T-helper 9 cell (primary cell): ENCODE measurements around the gene SIRPA.

Experiments used
- DNase-seq: peaks from one replicate; pipeline ENCODE4 v3.0.0-alpha.2; 2020
- total RNA-seq, 2 donors: gene quantifications; one replicate each; lab custom pipeline; 2026; lab: John Stamatoyannopoulos, UW

Gene SIRPA
- total RNA-seq = 0 to 0.24 reads per million in 2 donors

DNA sequence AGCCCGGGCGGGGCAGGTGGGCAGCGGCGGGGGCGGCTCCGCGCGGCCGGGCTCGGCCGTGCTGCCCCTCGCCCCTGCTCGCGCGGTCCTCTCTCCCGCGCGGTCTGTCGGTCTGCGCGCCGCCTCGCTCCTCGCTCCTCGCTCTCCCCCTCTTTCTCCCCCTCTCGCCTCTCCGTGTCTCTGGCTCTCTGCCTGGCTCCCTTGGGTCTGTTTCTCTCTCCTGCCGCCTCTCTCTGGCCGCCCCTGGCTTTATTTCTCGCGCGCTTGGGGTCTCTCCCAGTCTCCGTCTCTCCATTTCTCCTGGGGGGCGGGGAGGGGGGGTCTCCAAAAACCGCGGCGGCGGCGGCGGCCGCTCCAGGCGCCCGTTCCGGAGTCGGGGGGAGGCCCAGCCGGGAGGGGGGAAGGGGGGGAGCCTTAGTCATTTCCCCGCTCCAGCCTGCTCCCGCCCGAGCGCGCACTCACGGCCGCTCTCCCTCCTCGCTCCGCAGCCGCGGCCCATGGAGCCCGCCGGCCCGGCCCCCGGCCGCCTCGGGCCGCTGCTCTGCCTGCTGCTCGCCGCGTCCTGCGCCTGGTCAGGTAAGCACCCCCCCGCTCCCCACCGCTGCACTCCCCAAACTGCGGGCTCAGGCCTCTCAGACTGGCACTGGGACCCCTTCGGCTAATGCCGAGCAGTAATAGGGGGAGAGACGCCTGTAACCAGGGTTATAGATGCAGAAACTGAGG is at the start of gene SIRPA:
Gene SIRPA (plus strand): TSS at position 457 of the 723 bp plus-strand sequence. CDS start 41 bp downstream, at position 498.
- DNase-seq = no peak

DNA sequence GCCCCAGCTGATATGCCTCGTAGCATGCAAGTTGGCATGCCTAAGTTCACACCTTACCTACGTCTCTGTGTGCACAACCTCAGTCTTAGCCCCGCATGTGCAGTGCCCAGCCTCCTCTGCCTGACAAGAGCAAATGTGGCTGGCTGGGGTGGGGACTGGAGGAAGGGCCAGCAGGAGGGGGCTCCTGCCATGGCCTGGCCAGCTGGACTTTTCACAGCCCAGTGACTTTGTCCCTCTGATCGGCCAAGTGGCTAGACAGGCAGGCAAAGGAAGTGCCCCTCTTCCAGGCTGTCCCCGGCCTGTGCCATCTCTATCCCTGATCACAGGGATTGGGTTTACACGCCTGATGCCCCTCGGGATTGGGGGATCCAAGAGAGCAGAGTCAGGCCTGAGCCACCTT is 49.5 kb upstream of the SIRPA start:
- no peak for DNase-seq

DNA sequence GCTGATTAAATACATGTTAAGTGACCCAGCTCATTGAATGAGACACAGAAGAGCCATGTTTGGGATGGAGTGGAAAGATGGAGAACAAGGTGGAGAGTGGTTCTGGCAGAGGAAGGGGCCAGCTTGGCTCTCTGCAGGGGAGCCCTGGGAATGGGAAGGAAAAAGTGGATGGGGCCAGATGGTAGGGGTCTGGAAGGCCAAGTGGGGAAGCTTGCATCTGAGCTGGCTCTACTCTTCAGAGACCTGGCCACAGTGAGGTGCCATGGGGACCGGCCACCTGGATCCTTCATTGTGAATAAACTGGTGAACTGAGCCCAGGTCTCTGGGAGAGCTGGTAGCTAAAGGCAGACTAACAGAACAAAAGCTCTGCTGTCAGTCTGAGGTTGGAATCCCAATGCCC is 48.9 kb upstream of the SIRPA start:
- DNase-seq = no peak

DNA sequence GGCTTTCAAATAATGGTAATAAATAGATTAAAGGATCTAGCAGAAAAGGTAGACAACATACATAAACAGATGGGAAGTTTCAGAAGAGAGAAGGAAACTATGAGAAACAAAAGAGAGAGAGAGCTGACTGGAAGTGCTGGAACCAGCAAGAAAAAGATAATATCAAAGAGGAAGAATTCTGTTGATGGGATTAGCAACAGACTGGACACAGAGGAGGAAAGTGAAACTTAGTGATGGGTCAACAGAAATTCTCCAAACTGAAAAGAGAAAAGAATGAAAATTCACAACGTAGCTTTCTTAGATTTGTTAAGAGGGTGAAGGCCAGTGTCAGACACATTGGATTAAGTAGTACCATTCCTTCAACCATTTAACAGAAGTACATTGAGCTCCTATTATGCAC is 48.3 kb upstream of the SIRPA start:
- DNase-seq = no peak

DNA sequence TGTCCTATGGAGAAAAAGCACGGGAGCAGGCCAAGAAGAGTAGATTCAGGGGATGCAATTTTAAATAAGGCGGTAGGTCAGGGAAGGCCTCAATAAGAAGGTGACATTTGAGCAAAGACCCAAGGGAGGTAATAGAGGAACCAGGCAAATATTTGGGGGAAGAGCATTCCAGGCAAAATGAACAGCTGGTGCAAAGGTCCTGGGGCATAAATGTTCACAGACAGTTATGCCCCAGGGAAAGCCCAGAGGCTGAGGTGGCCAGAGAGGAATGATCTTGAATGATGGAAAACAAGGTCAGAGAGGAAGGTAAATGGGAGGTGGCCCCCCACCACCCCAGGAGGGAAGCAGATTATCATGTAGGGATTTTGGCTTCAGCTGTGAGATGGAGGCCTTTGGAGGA is 47.4 kb upstream of the SIRPA start:
- DNase-seq = no peak

DNA sequence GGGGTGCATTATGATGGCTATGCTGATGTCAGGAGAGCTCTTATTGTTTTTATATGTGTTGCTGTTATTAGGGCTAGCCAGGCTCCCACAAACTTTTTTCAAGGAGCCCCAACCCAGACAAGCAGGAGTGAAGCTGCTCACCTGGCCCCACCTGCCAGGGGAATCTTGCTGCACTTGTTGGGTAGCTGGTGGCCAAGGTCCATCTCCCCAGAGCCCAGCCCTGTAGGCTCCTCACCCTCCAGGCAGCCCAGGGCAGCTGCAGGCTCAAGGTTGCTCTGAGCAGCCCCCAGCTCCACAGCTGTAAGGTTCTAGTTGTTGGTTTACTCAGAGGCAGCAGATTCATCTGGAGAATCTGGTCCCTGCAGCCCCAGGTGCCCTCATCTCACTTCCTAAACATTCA is 46.8 kb upstream of the SIRPA start:
- no peak for DNase-seq

DNA sequence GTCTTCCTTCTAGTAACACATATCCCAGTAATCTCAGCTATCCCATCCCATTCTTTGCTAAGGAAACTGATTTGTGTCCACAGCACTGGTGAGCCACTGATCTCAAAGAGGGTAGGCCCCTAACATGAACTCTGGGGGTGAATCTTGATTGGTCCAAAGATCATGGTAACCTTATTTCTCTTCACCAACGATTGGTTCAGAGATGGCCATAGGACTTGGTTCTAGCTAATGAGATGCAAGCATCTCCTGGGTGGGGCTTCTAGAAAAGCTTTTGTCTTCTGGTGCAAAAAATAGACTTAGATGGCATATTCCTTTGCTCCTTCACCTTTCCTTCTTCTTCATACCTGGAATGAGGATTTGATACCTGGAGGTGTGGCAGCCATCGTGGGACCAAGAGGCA is 43.8 kb upstream of the SIRPA start:
- no peak for DNase-seq

DNA sequence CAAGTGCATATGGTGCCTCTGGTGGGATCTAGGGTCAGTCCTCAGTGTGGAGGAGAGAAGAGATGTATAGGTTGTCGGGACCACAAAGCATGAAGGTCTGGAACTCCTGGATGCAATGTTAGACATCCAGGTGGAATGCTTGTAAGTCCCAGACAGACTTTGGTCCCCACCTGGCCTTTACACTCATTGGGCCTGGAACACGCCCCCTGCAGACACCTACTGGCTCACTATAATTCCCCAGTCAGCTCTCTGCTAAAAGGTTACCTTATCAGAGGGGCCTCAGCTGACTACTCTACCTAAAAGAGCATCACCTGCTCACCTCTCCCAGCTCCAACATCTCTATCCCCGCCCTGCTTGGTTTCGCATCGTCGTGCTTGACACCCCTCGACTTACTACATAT is 41.7 kb upstream of the SIRPA start:
- DNase-seq = no peak

DNA sequence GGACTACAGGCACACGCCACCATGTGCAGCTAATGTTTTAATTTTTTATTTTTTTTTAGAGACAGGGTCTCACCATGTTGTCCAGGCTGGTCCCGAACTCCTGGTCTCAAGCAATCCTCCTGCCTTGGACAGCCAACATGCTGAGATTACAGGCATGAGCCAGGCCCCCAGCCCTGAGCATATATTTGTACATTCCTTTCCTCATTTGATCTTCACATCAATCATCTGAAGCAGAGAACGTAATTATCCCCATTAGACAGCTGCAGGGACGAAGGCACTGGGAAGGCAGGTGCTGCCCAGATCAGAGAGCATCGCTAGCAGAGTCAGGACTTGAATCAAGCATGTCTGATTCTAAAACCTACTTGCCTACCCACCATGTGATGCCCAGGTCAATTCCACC is 41.0 kb upstream of the SIRPA start:
- no peak for DNase-seq

DNA sequence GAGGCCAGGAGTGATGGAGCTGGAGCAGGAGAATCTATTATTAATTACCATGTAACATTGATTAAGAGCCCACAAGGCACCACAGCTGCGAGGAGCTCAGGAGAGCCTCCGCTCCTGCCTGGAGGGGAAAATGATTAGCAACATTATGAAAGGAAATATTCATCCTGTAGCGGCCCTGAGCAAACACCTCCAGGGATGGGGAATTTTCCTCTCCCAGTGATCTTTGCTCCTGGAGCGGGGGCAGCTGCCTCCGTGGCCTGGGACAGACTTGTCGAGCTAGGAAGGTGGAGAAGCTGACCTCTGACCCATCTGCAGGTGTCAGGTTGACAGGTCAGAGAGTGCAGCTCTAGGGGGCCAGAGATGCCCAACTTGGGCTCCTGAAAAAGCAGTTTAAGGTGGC is 40.1 kb upstream of the SIRPA start:
- DNase-seq = no peak

DNA sequence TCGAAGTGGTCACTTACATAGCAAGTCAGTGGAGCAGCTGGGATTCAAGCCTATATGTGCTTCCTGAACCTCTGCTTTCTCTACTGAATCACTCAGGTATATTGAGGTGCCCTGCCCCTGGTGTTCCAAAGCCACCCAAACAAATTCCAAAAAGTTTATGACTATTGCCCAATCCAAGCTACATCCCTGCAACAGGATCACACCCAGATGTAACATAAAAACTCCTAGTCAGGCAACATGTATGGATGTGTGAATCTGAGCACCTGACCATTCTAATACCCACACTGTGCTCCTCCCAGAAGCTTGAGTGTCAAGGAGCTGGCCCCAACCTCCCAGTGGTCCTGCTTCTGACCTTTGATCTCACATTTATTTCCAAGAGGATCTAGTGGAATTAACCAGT is 39.5 kb upstream of the SIRPA start:
- DNase-seq = no peak

DNA sequence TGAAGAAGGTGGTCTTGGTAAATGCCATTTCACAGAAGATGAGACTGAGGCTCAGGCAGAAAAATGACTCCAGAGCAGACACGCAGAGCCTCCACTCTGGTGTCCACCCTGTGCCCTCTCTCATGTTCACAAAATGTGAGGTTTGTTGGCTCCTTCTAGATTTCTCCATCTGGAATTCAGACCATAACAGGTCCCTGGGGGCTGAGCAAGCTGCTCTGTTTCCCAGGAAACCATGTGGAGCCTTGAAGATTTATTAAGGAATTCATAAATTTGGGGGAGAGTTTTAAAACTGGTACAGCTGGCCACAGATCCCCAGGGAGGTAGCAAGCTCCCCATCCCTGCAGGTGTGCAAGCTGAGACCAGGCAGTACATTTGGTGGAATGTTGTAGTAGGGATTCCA is 38.8 kb upstream of the SIRPA start:
- DNase-seq = no peak

DNA sequence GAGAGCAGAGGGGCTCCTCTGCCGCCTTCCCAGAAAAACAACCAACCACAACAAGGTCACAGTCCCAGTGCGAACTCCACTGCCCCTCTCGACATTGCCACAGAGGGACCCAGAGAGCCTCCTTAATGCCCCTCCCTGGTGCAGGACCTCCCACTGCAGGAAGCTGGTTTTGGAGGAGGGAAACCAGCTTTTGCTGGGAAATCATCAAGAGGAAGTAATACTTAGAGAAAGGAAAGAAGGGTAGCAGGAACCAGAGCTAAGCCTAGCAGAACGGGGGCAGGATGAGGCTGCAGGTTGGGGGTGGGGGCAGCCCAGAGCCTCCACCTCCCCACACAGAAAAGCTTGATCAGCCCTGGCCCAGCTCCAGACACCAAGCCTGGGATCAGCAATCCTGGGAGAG is 37.7 kb upstream of the SIRPA start:
- no peak for DNase-seq

DNA sequence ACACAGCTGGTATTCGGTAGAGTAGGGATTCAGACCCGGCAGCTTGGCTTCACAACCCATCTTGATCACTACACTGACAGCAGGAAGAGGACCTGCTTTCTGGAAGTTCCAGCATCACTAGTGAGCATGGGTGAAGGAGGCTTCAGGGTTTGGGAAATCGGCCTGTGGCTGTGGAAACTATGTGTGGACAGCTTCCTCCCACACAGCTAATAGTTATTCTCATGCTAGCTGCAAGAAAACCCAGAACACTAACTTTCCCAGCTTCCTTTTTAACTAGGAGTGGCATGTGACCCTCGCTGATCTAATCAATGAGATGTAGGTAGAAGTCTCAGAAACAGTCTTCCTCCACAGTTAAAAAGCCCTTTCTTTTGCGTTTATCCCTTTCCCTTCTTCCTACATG is 36.3 kb upstream of the SIRPA start:
- DNase-seq = no peak

DNA sequence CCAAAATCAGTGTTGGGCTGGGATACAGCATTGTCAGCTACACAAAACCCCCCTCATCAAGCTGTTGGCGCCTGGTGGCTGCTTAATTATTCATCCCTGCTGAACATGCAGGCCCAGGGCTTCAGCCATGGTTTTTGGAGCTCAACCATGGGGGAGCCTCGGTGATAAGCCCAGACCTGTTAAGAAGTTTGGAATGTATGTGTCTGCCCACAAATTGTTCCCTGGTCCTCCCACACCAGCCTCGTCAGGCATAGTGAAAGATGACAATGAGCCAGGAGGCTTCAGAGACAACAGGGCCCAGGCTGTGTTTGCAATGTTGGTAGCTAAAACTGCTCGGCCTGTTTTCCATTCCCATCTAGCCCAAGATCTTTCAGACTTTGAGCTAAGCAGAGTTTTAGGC is 34.8 kb upstream of the SIRPA start:
- DNase-seq = no peak

DNA sequence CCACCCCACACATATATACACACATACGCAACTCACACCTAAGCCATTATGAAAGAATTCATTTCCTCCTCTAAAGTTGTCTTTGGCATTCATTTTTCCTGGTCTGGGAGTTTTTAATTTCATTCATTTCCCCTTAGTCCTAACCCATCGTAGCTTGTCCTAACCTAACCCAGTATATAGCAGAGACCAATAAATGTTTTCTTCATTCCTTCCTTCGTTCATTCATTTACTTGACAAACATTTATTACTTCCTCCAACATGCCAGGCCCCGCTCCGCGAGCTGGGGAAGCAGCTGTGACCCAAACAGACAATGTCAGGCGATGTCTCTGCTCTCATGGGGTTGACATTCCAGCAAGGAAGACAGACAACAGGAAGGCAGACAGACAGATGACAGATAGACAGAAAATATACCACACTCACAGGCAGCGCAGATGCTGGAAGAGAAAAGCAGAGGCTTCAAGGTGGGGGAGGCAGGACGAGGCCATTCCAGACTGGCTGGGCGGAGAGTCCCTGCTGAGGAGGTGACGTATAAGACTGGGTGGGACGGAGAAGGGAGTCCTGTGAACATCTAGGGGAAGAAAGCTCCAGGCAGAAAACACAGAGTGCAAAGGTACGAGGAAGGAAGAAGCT is 33.7 kb upstream of the SIRPA start:
- no peak for DNase-seq

DNA sequence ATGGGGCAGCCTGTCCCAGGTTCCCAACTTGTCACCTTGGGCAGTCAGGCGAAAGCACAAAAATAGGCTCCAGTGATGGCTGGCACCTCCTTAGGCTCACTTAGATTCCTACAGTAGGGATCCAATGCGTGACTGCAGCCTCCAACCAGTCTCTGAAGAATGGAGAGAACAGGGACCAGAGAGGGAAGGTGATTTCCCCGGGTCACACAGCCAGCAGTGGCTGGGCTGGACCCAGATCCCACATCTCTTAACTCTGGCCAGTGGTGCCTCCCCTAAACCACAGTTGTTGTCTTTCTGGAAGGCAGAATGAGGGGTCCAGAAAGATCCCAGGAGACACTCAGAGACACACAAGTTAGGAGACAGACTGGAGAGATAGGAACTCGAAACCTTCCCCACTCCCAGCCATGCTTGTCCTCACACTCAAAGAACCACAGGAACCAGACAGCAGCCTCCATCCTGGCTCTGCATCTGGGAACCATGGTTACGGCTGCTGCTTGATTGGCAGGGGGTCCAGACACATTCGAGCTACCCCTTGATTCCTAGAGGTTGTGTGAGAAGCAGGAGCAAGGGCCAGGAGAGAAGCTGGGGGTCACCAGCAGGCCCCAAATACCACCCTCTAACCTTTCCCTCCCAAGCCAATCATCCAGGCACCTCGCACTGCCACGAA is 33.1 kb upstream of the SIRPA start:
- no peak for DNase-seq

DNA sequence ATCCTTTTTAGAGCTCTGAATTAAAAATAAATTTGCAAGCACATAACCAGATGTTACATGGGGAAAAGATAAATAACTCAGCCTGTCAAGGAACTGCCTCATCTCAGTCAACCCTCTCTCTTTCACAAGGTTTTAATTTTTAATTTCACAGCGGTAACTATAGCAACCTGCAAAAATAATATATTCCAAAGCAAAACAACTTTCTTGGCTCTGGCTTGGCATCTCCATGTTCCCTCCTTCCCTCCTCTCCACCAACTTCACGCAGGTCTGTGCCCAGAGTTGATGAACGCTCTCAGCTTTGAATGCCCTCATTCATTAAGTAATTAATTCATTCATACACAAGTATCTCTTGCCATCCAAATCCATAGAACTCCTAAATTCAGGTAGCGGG is 32.5 kb upstream of the SIRPA start:
- DNase-seq = no peak

DNA sequence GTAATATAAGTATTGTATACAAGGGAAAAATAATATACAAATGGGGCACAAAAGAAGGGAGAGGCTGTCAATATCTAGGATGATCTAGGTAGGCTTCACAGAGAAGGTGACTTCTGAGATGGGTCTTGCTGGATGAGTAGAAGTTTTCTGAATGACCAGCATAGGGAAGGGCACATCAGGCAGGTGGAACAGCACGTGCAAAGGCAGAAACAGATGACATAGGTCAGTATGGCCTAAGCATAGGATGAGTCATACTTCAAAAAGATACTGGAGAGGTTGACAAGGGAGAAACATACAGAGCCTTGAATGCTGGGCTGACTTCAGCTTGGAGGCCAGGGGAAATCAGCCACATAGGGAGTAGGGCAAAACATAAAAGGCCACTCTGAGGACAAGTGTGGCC is 31.9 kb upstream of the SIRPA start:
- no peak for DNase-seq

DNA sequence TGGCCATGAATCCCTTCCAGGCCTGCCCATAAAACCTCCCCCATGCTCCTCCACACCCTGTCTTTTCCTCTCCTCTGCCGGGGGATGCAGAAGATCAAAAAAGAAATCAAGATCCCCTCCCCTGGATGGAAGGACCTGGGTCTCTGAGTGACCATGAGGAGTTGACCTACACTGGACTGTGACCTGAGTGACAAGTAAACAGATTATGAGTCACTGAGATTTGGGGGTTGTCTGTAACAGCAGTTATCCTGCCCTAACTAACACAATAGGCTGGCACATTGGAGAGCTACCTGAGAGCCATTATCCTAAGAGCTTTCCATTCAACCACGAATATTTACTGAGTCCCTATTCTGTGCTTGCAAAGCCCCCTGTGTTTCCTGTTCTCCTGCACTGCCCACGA is 28.4 kb upstream of the SIRPA start:
- DNase-seq = no peak

DNA sequence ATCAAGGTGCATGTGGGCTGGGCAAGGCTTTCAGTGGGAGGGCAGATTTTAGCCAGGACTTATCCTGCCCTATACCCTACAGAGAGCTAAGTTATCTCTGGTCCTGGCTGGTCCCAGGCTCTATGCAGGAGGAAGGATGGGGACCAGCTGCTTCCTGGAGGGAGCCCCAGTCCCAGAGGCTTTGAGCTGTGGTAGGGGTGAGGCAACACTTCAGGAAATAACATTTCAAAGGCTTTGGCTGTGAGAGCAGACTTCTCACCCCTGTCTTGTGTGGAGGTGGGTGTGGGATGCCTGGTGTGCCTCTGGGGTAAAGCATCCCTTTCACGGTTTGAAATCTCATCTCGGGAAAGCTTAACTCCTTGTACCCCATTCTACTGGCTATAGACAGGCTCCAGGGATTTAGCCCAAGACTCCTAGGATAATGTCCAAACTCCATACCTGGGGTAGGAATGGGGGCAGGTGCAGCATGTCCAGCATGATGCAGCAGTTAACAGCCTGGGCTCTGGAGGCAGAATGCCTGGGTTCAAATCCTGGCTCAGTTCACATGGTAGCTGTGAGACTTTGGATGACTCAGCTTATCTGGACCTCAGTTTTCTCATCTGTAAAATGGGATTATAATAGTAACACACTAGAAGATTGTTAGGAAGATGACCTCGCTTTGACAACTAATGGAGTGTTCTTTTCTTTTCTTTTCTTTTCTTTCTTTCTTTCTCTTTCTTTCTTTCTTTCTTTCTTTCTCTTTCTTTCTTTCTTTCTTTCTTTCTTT is 27.5 kb upstream of the SIRPA start:
- DNase-seq = no peak

DNA sequence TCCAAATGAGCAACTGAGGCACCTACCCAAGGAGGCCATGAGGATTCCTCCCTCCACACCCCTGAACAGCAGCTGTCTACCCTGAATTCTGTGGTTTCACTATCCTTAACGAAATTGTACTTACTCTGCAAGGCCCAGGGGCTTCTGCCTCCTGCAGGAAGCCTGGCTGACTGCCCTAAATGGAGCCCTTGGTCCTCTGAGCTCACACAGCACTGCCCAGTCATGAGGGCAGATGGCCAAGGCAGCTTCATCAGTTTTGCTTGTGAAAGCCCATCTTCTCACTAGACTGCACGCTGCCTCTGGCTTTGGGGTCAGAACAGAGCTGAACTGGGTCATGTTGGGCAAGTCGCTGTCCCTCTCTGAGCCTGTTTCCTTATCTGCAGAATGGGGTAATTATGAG is 26.4 kb upstream of the SIRPA start:
- no peak for DNase-seq

DNA sequence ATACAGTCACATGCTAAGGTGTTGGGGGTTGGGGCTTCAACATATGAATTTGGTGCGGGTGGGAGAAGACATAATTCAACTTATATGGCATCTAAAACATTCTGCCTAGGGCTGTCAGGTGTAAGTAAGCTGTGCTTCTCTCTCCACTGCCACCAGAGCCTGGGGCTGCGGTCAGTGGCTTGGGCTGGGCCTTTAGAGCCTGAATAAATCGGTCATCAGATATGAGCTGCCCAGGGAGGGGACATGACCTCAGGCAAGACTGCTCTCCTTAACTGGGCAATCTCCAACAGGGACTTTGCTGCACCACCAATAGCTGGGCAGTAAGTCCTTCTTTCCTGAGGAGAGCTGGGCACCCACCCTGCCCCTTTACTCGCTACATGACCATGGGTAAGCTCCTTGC is 24.9 kb upstream of the SIRPA start:
- DNase-seq = no peak
